IMR-90 (cell line): Measurements from ENCODE around the gene WSB1. TPM values are rescaled to one million over a fixed set of nuclear protein-coding genes. Genes with fewer than 3 reads are reported as not detected.

Experiments
- ATAC-seq: fragments of 200-7000 bp; cut with Tn5 transposase; 2 replicates; pipeline ENCODE4 v1.9.1; 2020; ENCODE audit warnings: low read depth, mild to moderate bottlenecking, moderate library complexity
- BruUV-seq: library from RNA; stranded (reverse); fragments of 400-500 nt; replicated peaks from 2 replicates; lab custom pipeline; 2021; lab: Mats Ljungman, UMichigan
- CTCF ChIA-PET: fragments of 300-600 bp; formaldehyde crosslinking; extraction: SDS; loops from one replicate; lab custom pipeline; 2021; ENCODE audit warnings: antibody characterized with exemption; lab: Yijun Ruan, JAX
- POLR2A ChIA-PET: fragments of 300-600 bp; sonication (Branson Sonifier 250); formaldehyde crosslinking; loops from one replicate; lab custom pipeline; 2022; ENCODE audit warnings: antibody characterized with exemption; ENCODE audit not compliant: unreplicated experiment; lab: Charles Lee
- DNase-seq: peaks from one replicate; pipeline ENCODE4 v3.0.0; 2013
- H2AFZ ChIP-seq: replicated peaks from 2 replicates; pipeline ENCODE3; 2013; ENCODE audit warnings: low read length, mild to moderate bottlenecking; ENCODE audit not compliant: poor library complexity
- H2AK5ac ChIP-seq: 2 replicates; pipeline ENCODE4 v1.6.1; 2013; ENCODE audit warnings: low read depth, low read length, inconsistent platforms
- H2AK9ac ChIP-seq: replicated peaks from 2 replicates; pipeline ENCODE3; 2013; ENCODE audit warnings: mild to moderate bottlenecking, low read depth, low read length, moderate library complexity; ENCODE audit not compliant: poor library complexity
- H2BK120ac ChIP-seq: 2 replicates; pipeline ENCODE4 v1.6.1; 2013; ENCODE audit warnings: low read depth, low read length, inconsistent platforms
- H2BK15ac ChIP-seq: 3 replicates; pipeline ENCODE4 v1.6.1; 2013; ENCODE audit warnings: low read depth, low read length, inconsistent platforms
- H2BK20ac ChIP-seq: 2 replicates; pipeline ENCODE4 v1.6.1; 2013; ENCODE audit warnings: low read depth, mild to moderate bottlenecking, inconsistent platforms, low read length, moderate library complexity
- H2BK5ac ChIP-seq: 2 replicates; pipeline ENCODE4 v1.6.1; 2013; ENCODE audit warnings: mild to moderate bottlenecking, low read depth, low read length, inconsistent platforms; ENCODE audit not compliant: poor library complexity, severe bottlenecking
- H3K14ac ChIP-seq: replicated peaks from 2 replicates; pipeline ENCODE4 v1.6.1; 2013; ENCODE audit warnings: low read depth, low read length, inconsistent platforms
- H3K18ac ChIP-seq: 2 replicates; pipeline ENCODE4 v1.6.1; 2013; ENCODE audit warnings: low read depth, low read length, control low read depth
- H3K23ac ChIP-seq: 2 replicates; pipeline ENCODE4 v1.6.1; 2013; ENCODE audit warnings: low read depth, low read length, inconsistent platforms
- H3K27ac ChIP-seq: 2 replicates; pipeline ENCODE4 v1.5.1; 2013; ENCODE audit warnings: mild to moderate bottlenecking, control low read depth, low read length; ENCODE audit not compliant: insufficient read depth
- H3K27me3 ChIP-seq: 2 replicates; pipeline ENCODE4 v1.6.1; 2013; ENCODE audit warnings: low read length; ENCODE audit not compliant: control insufficient read depth, insufficient read depth
- H3K36me3 ChIP-seq: 2 replicates; pipeline ENCODE4 v1.6.1; 2013; ENCODE audit warnings: low read length, mixed read lengths; ENCODE audit not compliant: control insufficient read depth, insufficient read depth
- H3K4ac ChIP-seq: 2 replicates; pipeline ENCODE4 v1.6.1; 2013; ENCODE audit warnings: low read depth, low read length, inconsistent platforms
- H3K4me1 ChIP-seq: 2 replicates; pipeline ENCODE4 v1.6.1; 2013; ENCODE audit warnings: low read length, mixed read lengths; ENCODE audit not compliant: control insufficient read depth, insufficient read depth
- H3K4me2 ChIP-seq: 2 replicates; pipeline ENCODE4 v1.6.1; 2013; ENCODE audit warnings: low read depth, mild to moderate bottlenecking, control low read depth, low read length, moderate library complexity
- H3K4me3 ChIP-seq: 2 replicates; pipeline ENCODE4 v1.5.1; 2013; ENCODE audit warnings: low read depth, mild to moderate bottlenecking, control low read depth, low read length, moderate library complexity; ENCODE audit not compliant: insufficient read depth
- H3K56ac ChIP-seq: 2 replicates; pipeline ENCODE4 v1.6.1; 2013; ENCODE audit warnings: low read length, inconsistent platforms; ENCODE audit not compliant: insufficient read depth; ENCODE audit errors: extremely low read depth
- H3K79me1 ChIP-seq, 2 experiments: 2 replicates each; pipeline ENCODE4 v1.6.1; 2013; ENCODE audit warnings: low read length in 2 of 2, inconsistent platforms in 1 of 2, low read depth in 1 of 2
- H3K9ac ChIP-seq: 2 replicates; pipeline ENCODE4 v1.6.1; 2013; ENCODE audit warnings: low read depth, low read length, control low read depth
- H3K9me1 ChIP-seq: 2 replicates; pipeline ENCODE4 v1.6.1; 2013; ENCODE audit warnings: low read length, inconsistent platforms; ENCODE audit not compliant: insufficient read depth
- H3K9me3 ChIP-seq: 2 replicates; pipeline ENCODE4 v1.6.1; 2013; ENCODE audit warnings: low read length; ENCODE audit not compliant: control insufficient read depth, insufficient read depth
- H4K20me1 ChIP-seq: 2 replicates; pipeline ENCODE4 v1.6.1; 2013; ENCODE audit warnings: low read length, inconsistent platforms; ENCODE audit not compliant: insufficient read depth
- H4K5ac ChIP-seq: 2 replicates; pipeline ENCODE4 v1.6.1; 2013; ENCODE audit warnings: mild to moderate bottlenecking, low read depth, low read length, control low read depth
- H4K8ac ChIP-seq, 2 experiments: 2 replicates each; pipeline ENCODE4 v1.6.1; 2013; ENCODE audit warnings: low read depth in 2 of 2, low read length in 2 of 2, control low read depth in 1 of 2, inconsistent platforms in 1 of 2
- H4K91ac ChIP-seq: 2 replicates; pipeline ENCODE4 v1.6.1; 2013; ENCODE audit warnings: low read depth, low read length, inconsistent platforms; ENCODE audit not compliant: insufficient read depth
- BHLHE40 ChIP-seq: fragments of 150-350 bp; IDR thresholded peaks from 2 replicates; pipeline ENCODE4 v1.6.1; 2016; ENCODE audit warnings: mild to moderate bottlenecking, low read depth, low read length
- CEBPB ChIP-seq: IDR thresholded peaks from 2 replicates; pipeline ENCODE4 v1.6.1; 2012; ENCODE audit warnings: low read depth, low read length, improper control_type of control experiment
- CHD1 ChIP-seq: IDR thresholded peaks from 2 replicates; pipeline ENCODE4 v1.6.1; 2012; ENCODE audit warnings: low read depth, low read length, improper control_type of control experiment
- MAFK ChIP-seq: IDR thresholded peaks from 2 replicates; pipeline ENCODE4 v1.6.1; 2012; ENCODE audit warnings: low read depth, low read length, improper control_type of control experiment
- MAZ ChIP-seq: IDR thresholded peaks from 2 replicates; pipeline ENCODE4 v1.6.1; 2012; ENCODE audit warnings: low read depth, mild to moderate bottlenecking, low read length, improper control_type of control experiment, moderate library complexity, borderline replicate concordance
- MXI1 ChIP-seq: IDR thresholded peaks from 2 replicates; pipeline ENCODE4 v1.6.1; 2012; ENCODE audit warnings: low read depth, mild to moderate bottlenecking, low read length, moderate library complexity, borderline replicate concordance
- NFE2L2 ChIP-seq: fragments of 150-350 bp; IDR thresholded peaks from 2 replicates; pipeline ENCODE4 v1.6.1; 2016; ENCODE audit warnings: low read depth, mild to moderate bottlenecking, low read length
- RAD21 ChIP-seq: IDR thresholded peaks from 2 replicates; pipeline ENCODE4 v1.6.1; 2012; ENCODE audit warnings: low read length, improper control_type of control experiment
- RCOR1 ChIP-seq: IDR thresholded peaks from 2 replicates; pipeline ENCODE4 v1.6.1; 2012; ENCODE audit warnings: mild to moderate bottlenecking, low read length, improper control_type of control experiment; ENCODE audit not compliant: insufficient replicate concordance
- RFX5 ChIP-seq: IDR thresholded peaks from 2 replicates; pipeline ENCODE4 v1.8.0; 2012; ENCODE audit warnings: low read depth, mild to moderate bottlenecking, low read length, moderate library complexity
- SMC3 ChIP-seq: fragments of 150-350 bp; IDR thresholded peaks from 2 replicates; pipeline ENCODE4 v1.6.1; 2016; ENCODE audit warnings: low read depth, mild to moderate bottlenecking, antibody characterized with exemption, low read length, moderate library complexity
- whole genome bisulfite sequencing, 2 experiments: methylation state at CpG; one replicate each; pipeline versions ENCODE4 v1.1.5 to v1.1.7; 2013; ENCODE audit warnings: missing lambda C conversion rate in 2 of 2; ENCODE audit not compliant: insufficient read length in 1 of 2; ENCODE audit errors: extremely low coverage in 2 of 2; 5-methylcytosine and 5-hydroxymethylcytosine counted together
- dilution Hi-C: fragments of 300-500 bp; cut with HindIII; formaldehyde crosslinking; loops from one replicate; pipeline ENCODE4 v1.14.3; 2018; ENCODE audit warnings: low sequenced_read_pairs; ENCODE audit not compliant: unreplicated experiment
- in situ Hi-C: fragments of 300-500 bp; cut with MboI; formaldehyde crosslinking; loops from 3 replicates; pipeline ENCODE4 v1.14.3; 2019; ENCODE audit warnings: low sequenced_read_pairs, inconsistent platforms, mixed read lengths
- intact Hi-C: fragments of 100-400 bp; cut with micrococcal nuclease; formaldehyde crosslinking; loops from 2 replicates; pipeline ENCODE4 v1.10.0; 2022
- polyA plus RNA-seq, 3 experiments: library from polyadenylated mRNA; depleted of rRNA; stranded (reverse); fragments of >200 nt; gene quantifications; 2 replicates each; pipeline ENCODE4 v1.2.3, GENCODE V29; 2012; ENCODE audit warnings: low replicate concordance in 1 of 3
- total RNA-seq: library from RNA; depleted of rRNA; stranded (reverse); fragments of >200 nt; gene quantifications from 2 replicates; pipeline ENCODE4 v1.2.3, GENCODE V29; 2012
- TF ChIP-seq, protein P1 (sequence below): conservative IDR thresholded peaks from 2 replicates; pipeline ENCODE4 v1.5.1; 2012; ENCODE audit warnings: mild to moderate bottlenecking, low read depth, low read length, improper control_type of control experiment

The WSB1 gene
- total and polyA plus RNA-seq, 2 of the 4 experiments (the other 2 are of a cell fraction): 140 to 266 TPM

DNA sequence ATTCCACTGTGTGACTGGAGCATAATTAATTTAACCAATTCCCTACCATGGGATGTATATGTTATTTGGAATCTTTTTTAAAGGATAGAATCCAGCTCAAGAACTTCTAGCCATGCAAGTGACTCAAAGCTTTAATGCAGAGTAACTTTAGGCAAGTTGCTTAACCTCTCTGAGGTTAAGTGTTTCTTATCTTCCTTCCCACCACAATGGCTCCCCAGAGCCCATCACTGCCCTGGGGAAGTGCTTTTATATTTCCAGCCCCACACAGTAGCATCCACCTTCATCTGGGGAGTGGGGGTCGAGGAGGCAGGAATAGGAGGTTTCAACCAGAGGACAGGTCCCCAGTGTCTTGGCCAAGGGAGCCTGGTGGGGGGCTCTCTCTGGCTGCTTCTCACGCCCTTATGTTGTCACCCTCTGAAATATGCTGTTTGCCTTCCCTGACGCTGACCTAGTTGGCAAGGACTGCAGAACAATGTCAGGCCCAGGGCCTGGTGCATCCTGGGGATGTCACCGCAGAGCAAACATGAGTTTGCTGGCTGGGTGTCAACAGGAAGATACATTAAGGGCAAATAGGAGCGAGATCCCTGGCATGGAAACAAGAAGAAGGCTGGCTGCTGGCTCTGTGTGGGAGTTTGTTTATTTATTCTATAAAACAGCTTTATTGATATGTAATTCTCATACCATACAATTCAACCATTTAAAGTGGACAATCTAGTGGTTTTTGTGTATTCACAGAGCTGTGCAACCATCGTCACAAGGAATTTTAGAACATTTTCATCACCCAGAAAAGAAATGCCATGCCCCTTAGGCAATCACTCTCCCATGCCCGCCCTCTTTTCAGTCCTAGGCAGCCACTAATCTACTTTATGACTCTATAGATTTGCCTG lies 46.6 kb upstream of the WSB1 start (continued):
- TF ChIP-seq MAZ (0 out of 2 replicates have a peak, but pooled peaks have one; percentile 8), MAFK (no peak)

DNA sequence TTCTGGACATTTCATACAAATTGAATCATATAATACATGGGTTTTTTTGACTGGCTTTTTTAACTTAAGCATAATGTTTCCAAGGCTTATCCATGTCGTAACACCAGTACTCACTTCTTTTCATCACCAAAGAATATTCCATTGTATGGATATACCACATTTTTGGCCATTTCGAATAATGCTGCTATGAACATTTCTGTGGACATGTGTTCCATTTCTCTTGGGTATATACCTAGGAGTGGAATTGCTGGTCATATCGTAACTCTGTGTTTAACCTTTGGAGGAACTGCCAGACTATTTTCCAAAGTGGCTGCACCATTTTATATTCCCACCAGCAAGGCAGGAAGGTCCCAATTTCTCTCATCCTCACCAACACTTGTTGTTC lies 46.0 kb upstream of the WSB1 start:
- Histone ChIP-seq H2BK120ac (no peak overlapping the region), H3K14ac (no peak overlapping the region), H2BK5ac (peak overlapping the region; percentile 14), H3K9me1 (peaks cover 11% of the 10 kb centered on the region; the same call in 1 of the 2 replicates), H4K91ac (no peak overlapping the region), H3K4me3 (no peak overlapping the region), H2BK20ac (no peak overlapping the region), H3K23ac (no peak overlapping the region), H3K27me3 (no peaks in the 10 kb centered on the region), H3K36me3 (no peaks in the 10 kb centered on the region), H2BK15ac (no peak overlapping the region), H3K79me1 (no peaks in the 10 kb centered on the region), H3K18ac (no peak overlapping the region), H4K8ac (no peak overlapping the region), H3K4ac (no peak overlapping the region), H3K4me2 (no peak overlapping the region), H3K9ac (no peak overlapping the region), H4K5ac (no peak overlapping the region), H2AK5ac (no peak overlapping the region), H3K4me1 (peaks cover 15% of the 10 kb centered on the region), H4K20me1 (no peaks in the 10 kb centered on the region), H3K56ac (no peak overlapping the region), H3K9me3 (no peaks in the 10 kb centered on the region), H2AFZ (no peak overlapping the region), H3K27ac (peak overlapping the region; percentile 11; the same call in 1 of the 2 replicates), H2AK9ac (no peak overlapping the region)
- ATAC-seq: no peak
- dilution Hi-C loops: loop anchor here (25.0 kb wide), 1 partner anchor 89 kb away; no protein-coding TSS in a partner anchor
- POLR2A ChIA-PET: no interaction called here
- intact Hi-C loops: loop anchor here (2.0 to 10.0 kb wide), 2 partner anchors 183 to 207 kb away; partner anchors contain the start of gene KSR1
- no TSS peak for BruUV-seq
- CTCF ChIA-PET: interaction anchor here (0.5 kb wide), 1 partner anchor 65 kb away, joined by 3 read pairs; no protein-coding TSS in a partner anchor
- TF ChIP-seq RAD21: no peak
- no peak for TF ChIP-seq MAZ
- TF ChIP-seq RCOR1: no peak
- TF ChIP-seq, protein P1, sequence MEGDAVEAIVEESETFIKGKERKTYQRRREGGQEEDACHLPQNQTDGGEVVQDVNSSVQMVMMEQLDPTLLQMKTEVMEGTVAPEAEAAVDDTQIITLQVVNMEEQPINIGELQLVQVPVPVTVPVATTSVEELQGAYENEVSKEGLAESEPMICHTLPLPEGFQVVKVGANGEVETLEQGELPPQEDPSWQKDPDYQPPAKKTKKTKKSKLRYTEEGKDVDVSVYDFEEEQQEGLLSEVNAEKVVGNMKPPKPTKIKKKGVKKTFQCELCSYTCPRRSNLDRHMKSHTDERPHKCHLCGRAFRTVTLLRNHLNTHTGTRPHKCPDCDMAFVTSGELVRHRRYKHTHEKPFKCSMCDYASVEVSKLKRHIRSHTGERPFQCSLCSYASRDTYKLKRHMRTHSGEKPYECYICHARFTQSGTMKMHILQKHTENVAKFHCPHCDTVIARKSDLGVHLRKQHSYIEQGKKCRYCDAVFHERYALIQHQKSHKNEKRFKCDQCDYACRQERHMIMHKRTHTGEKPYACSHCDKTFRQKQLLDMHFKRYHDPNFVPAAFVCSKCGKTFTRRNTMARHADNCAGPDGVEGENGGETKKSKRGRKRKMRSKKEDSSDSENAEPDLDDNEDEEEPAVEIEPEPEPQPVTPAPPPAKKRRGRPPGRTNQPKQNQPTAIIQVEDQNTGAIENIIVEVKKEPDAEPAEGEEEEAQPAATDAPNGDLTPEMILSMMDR: no peak
- TF ChIP-seq NFE2L2: no peak
- no peak for TF ChIP-seq SMC3
- no peak for TF ChIP-seq RFX5
- TF ChIP-seq MAFK: no peak
- TF ChIP-seq BHLHE40: no peak
- TF ChIP-seq CHD1: no peak
- no peak for TF ChIP-seq MXI1
- TF ChIP-seq CEBPB: no peak
- in situ Hi-C loops: loop anchor here (5.0 to 25.0 kb wide), 4 partner anchors 49 to 514 kb away; no protein-coding TSS in a partner anchor
- no peak for DNase-seq
- no CpG with 5 or more reads among the region's 3 CpGs for WGBS, 2 experiments
